PC-3 (cell line): ENCODE data around the gene LGALS9. TPM values are rescaled to one million over a fixed set of nuclear protein-coding genes. Genes with fewer than 3 reads are reported as not detected.
"Not testable (repeated sequence)": the region's sequence is repeated elsewhere in the genome, so short reads cannot be mapped to it uniquely, and the experiment has no call there.

Experiments used
- ATAC-seq: fragments of 200-7000 bp; cut with Tn5 transposase; 2 replicates; pipeline ENCODE4 v1.9.1; 2020; ENCODE audit warnings: mild to moderate bottlenecking, moderate library complexity
- BruUV-seq: library from RNA; stranded (reverse); fragments of 400-500 nt; replicated peaks from 2 replicates; lab custom pipeline; 2021; lab: Mats Ljungman, UMichigan
- CTCF ChIA-PET: fragments of 300-600 bp; sonication (Branson Sonifier 250); formaldehyde crosslinking; loops from one replicate; lab custom pipeline; 2022; ENCODE audit warnings: antibody characterized with exemption; lab: Charles Lee
- POLR2A ChIA-PET: fragments of 300-600 bp; sonication (Branson Sonifier 250); formaldehyde crosslinking; loops from one replicate; lab custom pipeline; 2022; ENCODE audit warnings: antibody characterized with exemption; ENCODE audit not compliant: unreplicated experiment; lab: Charles Lee
- DNase-seq: peaks from one replicate; pipeline ENCODE4 v3.0.0-alpha.2; 2015
- H2AFZ ChIP-seq: fragments of 300-600 bp; sonication (generic); 2 replicates; pipeline ENCODE4 v1.6.0; 2016; ENCODE audit warnings: antibody characterized with exemption, low read length
- H3F3A ChIP-seq: fragments of 300-600 bp; sonication (generic); one replicate; pipeline ENCODE4 v1.6.0; 2017; ENCODE audit warnings: antibody characterized with exemption, low read length, control low read depth, mild to moderate bottlenecking; ENCODE audit not compliant: unreplicated experiment
- H3K27ac ChIP-seq: fragments of 300-600 bp; sonication (generic); 2 replicates; pipeline ENCODE4 v1.5.1; 2016; ENCODE audit warnings: mild to moderate bottlenecking, low read length
- H3K27me3 ChIP-seq: fragments of 300-600 bp; sonication (generic); 2 replicates; pipeline ENCODE4 v1.6.1; 2016; ENCODE audit warnings: low read length, mixed read lengths
- H3K36me3 ChIP-seq: fragments of 300-600 bp; sonication (generic); 2 replicates; pipeline ENCODE4 v1.6.1; 2016; ENCODE audit warnings: low read depth, mixed run types, low read length, mixed read lengths
- H3K4me1 ChIP-seq: fragments of 300-600 bp; sonication (generic); 2 replicates; pipeline ENCODE4 v1.5.1; 2016; ENCODE audit warnings: low read length; ENCODE audit not compliant: insufficient read depth
- H3K4me2 ChIP-seq: fragments of 300-600 bp; sonication (generic); 2 replicates; pipeline ENCODE4 v1.6.0; 2016; ENCODE audit warnings: low read length
- H3K4me3 ChIP-seq: fragments of 300-600 bp; sonication (generic); 2 replicates; pipeline ENCODE4 v1.5.1; 2016; ENCODE audit warnings: mild to moderate bottlenecking, low read length, mixed read lengths
- H3K79me2 ChIP-seq: fragments of 300-600 bp; sonication (generic); 2 replicates; pipeline ENCODE4 v1.6.1; 2017; ENCODE audit warnings: low read length, mixed read lengths
- H3K9ac ChIP-seq: fragments of 300-600 bp; sonication (generic); 2 replicates; pipeline ENCODE4 v1.6.0; 2016; ENCODE audit warnings: mild to moderate bottlenecking, low read length
- H3K9me2 ChIP-seq: fragments of 300-600 bp; sonication (generic); replicated peaks from 2 replicates; pipeline ENCODE4 v1.6.1; 2016; ENCODE audit warnings: mixed run types, low read length, mixed read lengths
- H3K9me3 ChIP-seq: fragments of 300-600 bp; sonication (generic); 2 replicates; pipeline ENCODE4 v1.6.1; 2016; ENCODE audit warnings: low read length, mixed read lengths
- H4K20me1 ChIP-seq: fragments of 300-600 bp; sonication (generic); 2 replicates; pipeline ENCODE4 v1.6.1; 2016; ENCODE audit warnings: low read length, mixed read lengths
- EZH2 ChIP-seq: fragments of 300-600 bp; sonication (generic); IDR thresholded peaks from one replicate; pipeline ENCODE4 v1.6.1; 2017; ENCODE audit warnings: antibody characterized with exemption, mild to moderate bottlenecking, low read length; ENCODE audit not compliant: unreplicated experiment
- EZH2phosphoT487 ChIP-seq: fragments of 300-600 bp; sonication (generic); IDR thresholded peaks from 2 replicates; pipeline ENCODE4 v1.6.1; 2018; ENCODE audit warnings: mild to moderate bottlenecking, antibody characterized with exemption, low read length, borderline replicate concordance
- intact Hi-C: fragments of 100-400 bp; cut with micrococcal nuclease; formaldehyde crosslinking; loops from 2 replicates; pipeline ENCODE4 v1.9.0; 2023
- total RNA-seq: library from RNA; depleted of rRNA; stranded (reverse); fragments of >200 nt; gene quantifications from 2 replicates; pipeline ENCODE4 v1.2.3, GENCODE V29; 2014
- TF ChIP-seq, protein P1 (sequence below): fragments of 300-600 bp; sonication (generic); conservative IDR thresholded peaks from 2 replicates; pipeline ENCODE4 v1.5.1; 2017; ENCODE audit warnings: antibody characterized with exemption, low read depth, mild to moderate bottlenecking, low read length

The LGALS9 gene
- total RNA-seq, 1 experiment from 2014 or later, result 1.1 TPM

DNA sequence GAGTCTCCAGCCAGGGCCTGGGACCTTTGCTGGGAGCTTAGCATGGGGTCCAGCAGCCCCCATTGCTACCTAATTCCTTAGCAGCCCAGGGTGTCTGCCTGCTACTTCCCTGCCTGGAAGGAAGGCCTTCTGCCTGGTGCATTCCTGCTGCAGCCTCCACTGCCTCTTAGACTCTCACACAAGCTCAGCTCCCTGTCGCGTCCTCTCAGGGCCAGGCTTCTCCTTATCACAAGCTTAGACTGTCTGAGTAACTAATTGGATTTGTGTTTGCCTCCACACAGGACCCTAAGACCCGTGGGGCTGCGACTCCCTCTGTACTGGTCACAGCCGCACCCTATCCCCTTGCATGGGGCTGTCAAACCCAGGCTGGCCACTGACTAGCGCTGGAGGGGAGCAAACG lies 6.8 kb downstream of the LGALS9 start:
- H3K4me3 ChIP-seq, result not testable (repeated sequence)

DNA sequence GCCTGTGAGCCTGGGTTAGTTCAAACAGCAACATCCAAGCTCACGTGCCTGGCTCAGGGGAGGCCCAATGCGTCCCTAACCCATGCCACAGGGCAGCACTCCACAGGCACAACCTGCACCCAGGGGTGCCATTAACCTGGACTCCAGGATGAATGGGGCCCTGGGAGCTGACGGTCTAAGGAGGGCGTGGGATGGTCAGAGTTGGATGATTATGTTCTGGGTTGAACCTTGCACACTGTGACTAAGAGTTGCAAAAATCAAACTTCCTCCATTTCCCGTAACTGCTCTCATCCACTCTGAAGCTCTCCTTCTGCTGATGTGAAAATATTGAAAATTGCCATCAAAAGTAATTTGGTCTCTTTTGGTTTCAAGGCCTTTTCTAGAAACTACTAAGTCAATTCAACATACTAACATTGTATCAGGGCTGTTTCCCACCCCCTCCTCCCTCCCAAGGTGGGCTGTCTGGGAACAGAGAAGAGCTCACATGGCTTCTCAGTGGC lies 7.5 kb downstream of the LGALS9 start:
- H3K4me3 ChIP-seq, CTCF ChIA-PET, POLR2A ChIA-PET, BruUV-seq, H3K27ac ChIP-seq, H2AFZ ChIP-seq, ATAC-seq, H3F3A ChIP-seq, H4K20me1 ChIP-seq, H3K36me3 ChIP-seq, H3K27me3 ChIP-seq, H3K9me2 ChIP-seq, H3K4me1 ChIP-seq, H3K9ac ChIP-seq, H3K9me3 ChIP-seq, H3K4me2 ChIP-seq, DNase-seq, intact Hi-C loops, H3K79me2 ChIP-seq: not testable (repeated sequence)

More for the DNA sequence above, 6.8 kb downstream of the LGALS9 start:
- ATAC-seq, H3K27ac ChIP-seq, H4K20me1 ChIP-seq, H3K79me2 ChIP-seq, H3K9me2 ChIP-seq, intact Hi-C loops, POLR2A ChIA-PET, H2AFZ ChIP-seq, H3K4me1 ChIP-seq, H3K9me3 ChIP-seq, H3F3A ChIP-seq, H3K9ac ChIP-seq, H3K4me2 ChIP-seq, H3K36me3 ChIP-seq, DNase-seq, BruUV-seq, CTCF ChIA-PET, H3K27me3 ChIP-seq: not testable (repeated sequence)

DNA sequence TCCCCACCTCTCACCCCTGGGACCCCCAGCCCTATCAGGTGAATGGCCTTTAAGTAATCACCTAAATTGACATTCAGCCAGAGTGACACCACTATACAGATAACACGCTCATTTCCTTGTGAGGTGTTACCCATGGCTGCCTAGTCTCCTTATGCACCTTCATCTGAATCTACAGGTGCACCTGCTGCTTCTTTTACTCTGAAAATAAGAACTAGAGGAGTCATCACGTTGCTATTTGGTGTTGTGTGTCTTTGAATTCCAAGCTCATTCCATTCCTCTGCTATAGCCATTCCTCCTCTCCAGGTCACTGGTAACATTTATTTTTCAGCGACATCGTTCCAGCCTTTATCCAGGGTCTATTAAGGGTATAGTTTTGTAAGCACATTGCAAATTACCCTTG lies 9.8 kb downstream of the LGALS9 start:
- CTCF ChIA-PET, result no interaction called here
- intact Hi-C loops, result no loop called here
- H3K9me3 ChIP-seq, result no peaks in the 10 kb centered on the region
- H3K9me2 ChIP-seq, result no peaks in the 10 kb centered on the region
- H3K4me3 ChIP-seq, result no peak overlapping the region
- no peaks in the 10 kb centered on the region for H3K79me2 ChIP-seq
- POLR2A ChIA-PET, result no interaction called here
- no peak for TF ChIP-seq EZH2phosphoT487
- TF ChIP-seq, protein P1, sequence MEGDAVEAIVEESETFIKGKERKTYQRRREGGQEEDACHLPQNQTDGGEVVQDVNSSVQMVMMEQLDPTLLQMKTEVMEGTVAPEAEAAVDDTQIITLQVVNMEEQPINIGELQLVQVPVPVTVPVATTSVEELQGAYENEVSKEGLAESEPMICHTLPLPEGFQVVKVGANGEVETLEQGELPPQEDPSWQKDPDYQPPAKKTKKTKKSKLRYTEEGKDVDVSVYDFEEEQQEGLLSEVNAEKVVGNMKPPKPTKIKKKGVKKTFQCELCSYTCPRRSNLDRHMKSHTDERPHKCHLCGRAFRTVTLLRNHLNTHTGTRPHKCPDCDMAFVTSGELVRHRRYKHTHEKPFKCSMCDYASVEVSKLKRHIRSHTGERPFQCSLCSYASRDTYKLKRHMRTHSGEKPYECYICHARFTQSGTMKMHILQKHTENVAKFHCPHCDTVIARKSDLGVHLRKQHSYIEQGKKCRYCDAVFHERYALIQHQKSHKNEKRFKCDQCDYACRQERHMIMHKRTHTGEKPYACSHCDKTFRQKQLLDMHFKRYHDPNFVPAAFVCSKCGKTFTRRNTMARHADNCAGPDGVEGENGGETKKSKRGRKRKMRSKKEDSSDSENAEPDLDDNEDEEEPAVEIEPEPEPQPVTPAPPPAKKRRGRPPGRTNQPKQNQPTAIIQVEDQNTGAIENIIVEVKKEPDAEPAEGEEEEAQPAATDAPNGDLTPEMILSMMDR, result no peak
- no peak for TF ChIP-seq EZH2
- H3K27me3 ChIP-seq, result no peaks in the 10 kb centered on the region
- no peak overlapping the region for H2AFZ ChIP-seq
- no peak overlapping the region for H3K27ac ChIP-seq
- H3K36me3 ChIP-seq, result no peaks in the 10 kb centered on the region
- DNase-seq (no peak), ATAC-seq (no peak)
- no peaks in the 10 kb centered on the region for H4K20me1 ChIP-seq
- no peaks in the 10 kb centered on the region for H3F3A ChIP-seq
- H3K9ac ChIP-seq, result no peak overlapping the region
- no TSS peak for BruUV-seq
- no peaks in the 10 kb centered on the region for H3K4me1 ChIP-seq
- H3K4me2 ChIP-seq, result no peak overlapping the region

DNA sequence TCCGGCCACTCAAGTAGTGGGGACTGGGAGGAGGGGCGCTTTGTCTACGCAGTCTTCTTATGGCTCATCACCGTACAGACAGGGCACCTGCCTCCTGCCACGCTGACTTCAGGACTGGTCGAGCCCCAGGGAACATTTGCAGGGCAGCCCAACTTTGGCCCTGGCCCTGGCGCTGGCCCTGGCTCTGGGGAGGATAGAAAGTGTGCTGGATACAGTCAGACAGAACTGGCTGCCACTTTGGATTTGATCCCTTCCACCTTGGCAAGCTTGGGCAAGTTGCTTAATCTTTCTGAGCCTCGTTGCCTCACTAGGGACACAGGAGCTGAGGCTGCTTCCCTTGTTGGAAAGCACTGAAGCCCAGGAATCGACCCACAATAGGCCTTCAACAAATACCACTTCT lies 13.6 kb downstream of the LGALS9 start:
- Histone ChIP-seq H3K9me3 (no peaks in the 10 kb centered on the region), H3K27ac (no peak overlapping the region), H3K79me2 (no peaks in the 10 kb centered on the region), H3K4me2 (no peak overlapping the region), H2AFZ (no peak overlapping the region), H3K36me3 (no peaks in the 10 kb centered on the region), H3K4me1 (no peaks in the 10 kb centered on the region), H3K9ac (no peak overlapping the region), H4K20me1 (no peaks in the 10 kb centered on the region), H3K4me3 (no peak overlapping the region), H3F3A (no peaks in the 10 kb centered on the region), H3K27me3 (no peaks in the 10 kb centered on the region), H3K9me2 (no peaks in the 10 kb centered on the region)
- DNase-seq, result no peak
- ChIA-PET POLR2A (no interaction called here), CTCF (no interaction called here)
- intact Hi-C loops, result no loop called here
- BruUV-seq, result no TSS peak
- no peak for TF ChIP-seq EZH2phosphoT487
- no peak for TF ChIP-seq EZH2
- TF ChIP-seq, protein P1, result no peak
- ATAC-seq, result no peak

DNA sequence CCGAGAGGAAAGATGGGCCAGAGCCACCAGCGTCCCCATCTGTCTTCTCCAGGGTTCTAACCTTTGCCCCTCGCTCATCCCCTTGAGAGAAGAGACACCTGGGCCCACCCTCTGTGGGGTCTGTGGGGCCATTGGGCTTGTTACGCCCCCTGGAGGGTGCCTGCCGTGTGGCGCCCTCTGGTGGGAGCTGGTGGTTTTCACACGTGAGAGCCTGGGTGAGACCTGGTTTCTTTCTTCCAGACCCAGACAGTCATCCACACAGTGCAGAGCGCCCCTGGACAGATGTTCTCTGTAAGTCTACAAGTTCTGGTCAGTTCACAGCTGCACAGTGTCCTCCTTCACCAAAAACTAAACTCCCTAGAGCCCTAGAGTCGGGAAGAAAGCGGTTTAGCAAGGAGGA lies 14.6 kb downstream of the LGALS9 start:
- H3K27me3 ChIP-seq, H2AFZ ChIP-seq, H3K27ac ChIP-seq, intact Hi-C loops, H3K4me3 ChIP-seq, H3K4me1 ChIP-seq, H3K36me3 ChIP-seq, H4K20me1 ChIP-seq, H3K9me2 ChIP-seq, H3K9me3 ChIP-seq, CTCF ChIA-PET, H3K9ac ChIP-seq, DNase-seq, H3K4me2 ChIP-seq, H3F3A ChIP-seq, H3K79me2 ChIP-seq, ATAC-seq, POLR2A ChIA-PET, BruUV-seq: not testable (repeated sequence)
